Right cardiac atrium (tissue), 5 donors: ENCODE data around the gene HDGF. TPM values are rescaled to one million over a fixed set of nuclear protein-coding genes. Genes with fewer than 3 reads are reported as not detected.

Source experiments
- ATAC-seq, 2 donors: fragments of 200-7000 bp; cut with Tn5 transposase; one replicate each; pipeline versions ENCODE4 v1.8.0 to v1.9.1; 2020; ENCODE audit warnings: moderate library complexity in 2 of 2, mild to moderate bottlenecking in 1 of 2
- DNase-seq, 3 donors: peaks; one replicate each; pipeline ENCODE4 v3.0.0-alpha.2; 2020
- H3K27ac ChIP-seq: one replicate; pipeline ENCODE4 v1.5.1; 2013; ENCODE audit warnings: mild to moderate bottlenecking, low read length, control low read depth, moderate library complexity
- H3K27me3 ChIP-seq: one replicate; pipeline ENCODE4 v1.6.1; 2013; ENCODE audit not compliant: control insufficient read depth, insufficient read depth
- H3K4me1 ChIP-seq: one replicate; pipeline ENCODE4 v1.6.1; 2013; ENCODE audit warnings: low read length; ENCODE audit not compliant: control insufficient read depth, insufficient read depth
- H3K4me3 ChIP-seq: one replicate; pipeline ENCODE4 v1.5.1; 2013; ENCODE audit warnings: low read length, control low read depth
- H3K9me3 ChIP-seq: one replicate; pipeline ENCODE4 v1.6.1; 2013; ENCODE audit warnings: low read length; ENCODE audit not compliant: control insufficient read depth
- WGBS: extraction: QIAGEN DNeasy Blood & Tissue Kit; methylation state at CpG from one replicate; pipeline ENCODE4 v1.1.7; 2013; 5-methylcytosine and 5-hydroxymethylcytosine counted together
- intact Hi-C, 4 donors: fragments of 100-400 bp; cut with DNase I; formaldehyde crosslinking; loops; one replicate each; pipeline versions ENCODE4 v1.11.0 to v1.14.0; 2022 to 2023
- polyA plus RNA-seq: library from polyadenylated mRNA; stranded (reverse); fragments of 200-250 nt; gene quantifications from one replicate; pipeline ENCODE4 v1.2.3, GENCODE V29; 2013
- total RNA-seq, 4 donors: library from RNA; stranded (reverse); fragmentation: NEBNext Ultra II Directional; extraction: Animal tissue kit (Norgen Biotek cat#: 25700); gene quantifications; one replicate each; pipeline ENCODE4 v1.2.1, GENCODE V29; 2021
- donor health status: healthy with polysubstance abuse.
- donor health status: DM: no; HTN: yes; CAD: no.
- donor health status: DM: no; HTN: no; CAD: no.
- donor health status: DM: no; HTN: yes; CAD: no; lungs with severe emphysema.
- donor health status: DM: yes; HTN: yes; CAD: no.

The HDGF gene
- total and polyA plus RNA-seq, 5 donors: 124 to 171 (median 153) TPM

DNA sequence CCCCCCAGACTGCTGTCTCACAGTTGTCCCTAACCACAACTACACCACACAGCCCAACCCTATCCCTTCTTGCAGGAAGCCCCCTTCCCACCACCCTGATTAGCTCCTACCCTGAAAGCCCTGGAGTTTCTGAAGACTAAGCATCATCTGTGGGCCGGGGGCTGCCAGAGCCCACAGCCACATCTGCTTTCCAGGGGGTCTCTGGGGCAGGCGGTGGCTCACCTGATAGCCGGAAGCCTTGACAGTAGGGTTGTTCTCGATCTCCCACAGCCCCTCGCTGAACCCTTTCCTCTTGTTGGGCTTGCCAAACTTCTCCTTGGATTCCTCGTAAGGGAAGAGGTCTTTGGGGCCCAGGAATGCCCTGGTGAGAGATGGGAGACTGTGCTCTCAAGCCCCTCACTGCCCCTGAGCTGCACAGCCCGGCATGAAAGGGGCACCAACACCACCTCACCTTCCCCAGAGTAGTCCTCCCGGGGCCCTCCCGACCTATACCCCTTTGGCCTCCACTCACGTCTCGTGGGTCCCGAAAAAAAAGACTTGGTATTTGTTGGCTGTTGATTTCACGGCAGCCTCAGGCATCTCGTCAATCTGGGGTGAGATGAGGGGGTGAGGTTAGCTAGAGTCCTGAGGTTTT, 6.6 kb downstream of the HDGF start:
- Histone ChIP-seq H3K9me3 (no peaks in the 10 kb centered on the region), H3K27ac (no peak overlapping the region), H3K27me3 (no peaks in the 10 kb centered on the region), H3K4me1 (peaks cover 23% of the 10 kb centered on the region), H3K4me3 (no peak overlapping the region)
- DNase-seq (no peak), ATAC-seq (no peak)
- intact Hi-C loops: no loop called here
- WGBS: 76% methylated on average over 14 of the region's 14 CpGs

DNA sequence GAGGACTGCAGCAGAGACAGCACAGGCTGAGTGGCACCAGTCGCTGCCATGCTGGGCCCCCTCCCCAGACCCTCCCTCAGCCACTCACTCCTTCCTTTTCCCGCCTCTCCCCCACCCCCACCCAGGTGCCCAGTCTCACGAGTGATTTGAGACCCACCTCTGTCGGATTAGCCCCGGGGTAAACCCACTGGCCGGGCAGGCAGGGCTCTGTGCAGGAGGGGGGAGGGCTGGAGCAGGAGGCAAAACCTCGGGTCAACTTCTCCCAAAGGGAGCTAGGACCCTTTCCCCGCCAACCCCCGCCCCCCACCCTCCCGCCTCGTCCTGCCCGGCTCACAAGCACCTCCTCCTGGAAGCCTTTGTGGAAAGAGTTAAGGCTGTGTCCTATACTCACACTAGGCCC, 7.1 kb downstream of the HDGF start:
- Histone ChIP-seq H3K4me1 (peaks cover 20% of the 10 kb centered on the region), H3K9me3 (no peaks in the 10 kb centered on the region), H3K27ac (no peak overlapping the region), H3K27me3 (no peaks in the 10 kb centered on the region), H3K4me3 (no peak overlapping the region)
- ATAC-seq: no peak
- DNase-seq: no peak
- 69% methylated on average over 12 of the region's 12 CpGs for WGBS
- intact Hi-C loops: no loop called here

DNA sequence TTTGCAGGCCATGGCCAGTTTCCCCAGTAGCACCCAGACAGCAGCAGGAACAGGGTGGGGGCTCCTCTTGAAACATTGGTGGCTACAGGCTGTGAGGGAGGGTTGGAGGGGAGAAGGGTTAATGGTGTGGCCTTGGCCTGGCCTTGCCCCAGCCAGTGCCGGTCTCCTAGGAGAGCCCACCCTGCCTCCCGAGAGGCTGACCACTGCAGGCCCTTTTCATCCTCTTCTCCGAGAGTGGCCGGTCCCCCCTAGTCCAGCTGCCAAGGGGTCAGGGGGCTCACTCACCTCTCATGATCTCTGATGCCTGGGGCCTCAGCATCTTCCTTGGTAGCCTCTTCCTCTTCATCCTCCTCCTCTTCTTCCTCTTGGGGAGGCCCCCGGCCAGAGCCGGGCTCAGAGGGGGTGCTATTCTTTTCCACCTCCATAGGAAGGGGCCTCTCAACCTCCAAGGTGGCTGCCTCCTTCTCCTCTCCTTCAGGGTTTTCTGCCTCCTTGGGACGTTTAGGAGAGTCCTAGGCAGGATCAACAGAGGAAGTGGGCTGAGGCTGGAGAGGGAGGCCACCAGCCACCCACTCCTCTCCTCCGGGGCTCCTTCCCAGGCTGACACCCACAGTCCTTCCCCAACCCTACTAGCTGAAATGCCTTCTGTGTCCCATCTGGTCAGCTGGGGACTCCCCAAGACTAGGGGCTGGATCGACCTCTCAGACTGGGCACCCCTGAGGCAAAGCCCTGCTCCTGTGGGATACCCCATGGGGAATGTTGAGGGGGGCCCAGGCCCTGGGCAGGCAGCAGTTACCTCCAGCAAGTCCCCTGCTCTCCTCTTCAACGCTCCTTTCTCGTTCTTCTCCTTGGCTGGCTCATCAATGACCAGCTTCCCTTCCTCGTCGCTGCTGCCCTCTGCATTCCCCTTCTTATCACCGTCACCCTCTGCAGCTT, 7.8 kb downstream of the HDGF start:
- no peaks in the 10 kb centered on the region for H3K27me3 ChIP-seq
- intact Hi-C loops: no loop called here
- H3K4me1 ChIP-seq: peaks cover 16% of the 10 kb centered on the region
- no peak overlapping the region for H3K4me3 ChIP-seq
- peak overlapping the region; percentile 25 for H3K27ac ChIP-seq
- WGBS: 80% methylated on average over 14 of the region's 14 CpGs
- DNase-seq (no peak), ATAC-seq (no peak)
- no peaks in the 10 kb centered on the region for H3K9me3 ChIP-seq

DNA sequence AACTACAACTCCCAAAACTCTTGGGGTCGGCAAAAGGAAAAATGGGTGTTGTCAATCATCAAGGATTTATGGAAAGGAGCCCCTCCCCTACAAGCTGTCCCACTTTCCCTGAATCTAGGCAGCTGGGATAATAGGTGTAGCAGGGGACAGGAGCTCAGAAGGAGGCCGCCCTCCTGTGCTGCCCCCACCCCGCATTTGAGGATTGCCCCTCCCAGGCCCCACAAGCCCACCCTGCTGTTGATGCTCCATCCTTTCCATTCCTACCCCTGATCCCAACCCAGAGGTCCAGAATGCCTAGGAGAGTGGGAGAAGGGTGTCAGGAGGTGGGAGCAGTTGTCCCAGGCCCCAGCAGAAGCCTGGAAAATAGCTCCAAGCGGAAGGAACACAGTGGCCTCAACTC, 8.7 kb downstream of the HDGF start:
- H3K9me3 ChIP-seq: no peaks in the 10 kb centered on the region
- no peak for ATAC-seq
- DNase-seq: peak in 1 of 3 donors; percentile 13
- H3K4me1 ChIP-seq: peaks cover 10% of the 10 kb centered on the region
- H3K27me3 ChIP-seq: no peaks in the 10 kb centered on the region
- intact Hi-C loops: no loop called here
- 95% methylated on average over 4 of the region's 4 CpGs for WGBS
- no peak overlapping the region for H3K27ac ChIP-seq
- no peak overlapping the region for H3K4me3 ChIP-seq

DNA sequence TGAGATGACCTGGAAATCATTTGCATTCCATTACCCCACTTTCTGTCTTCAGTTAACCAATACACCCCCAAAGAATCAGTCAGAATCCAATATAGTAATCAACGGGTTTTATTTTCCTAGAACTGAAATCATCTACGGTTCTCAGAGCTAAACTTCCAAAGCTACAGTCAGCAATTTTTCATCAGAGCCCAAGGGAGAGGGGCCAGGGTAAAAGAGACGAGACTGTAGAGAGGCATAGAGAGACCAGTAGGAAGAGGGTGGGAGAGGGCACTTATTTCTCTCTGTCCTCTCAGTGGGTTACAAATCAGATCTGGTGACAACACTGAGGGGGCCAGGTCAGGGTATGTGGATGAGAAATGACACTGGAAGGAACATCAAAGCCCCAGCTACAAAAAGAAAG, 9.5 kb downstream of the HDGF start:
- intact Hi-C loops: no loop called here
- ATAC-seq (no peak), DNase-seq (peak in 1 of 3 donors; percentile 14)
- Histone ChIP-seq H3K4me3 (no peak overlapping the region), H3K9me3 (no peaks in the 10 kb centered on the region), H3K27ac (peak overlapping the region; percentile 25), H3K27me3 (no peaks in the 10 kb centered on the region), H3K4me1 (peaks cover 6% of the 10 kb centered on the region)
- WGBS: 81% methylated on average over 3 of the region's 3 CpGs

DNA sequence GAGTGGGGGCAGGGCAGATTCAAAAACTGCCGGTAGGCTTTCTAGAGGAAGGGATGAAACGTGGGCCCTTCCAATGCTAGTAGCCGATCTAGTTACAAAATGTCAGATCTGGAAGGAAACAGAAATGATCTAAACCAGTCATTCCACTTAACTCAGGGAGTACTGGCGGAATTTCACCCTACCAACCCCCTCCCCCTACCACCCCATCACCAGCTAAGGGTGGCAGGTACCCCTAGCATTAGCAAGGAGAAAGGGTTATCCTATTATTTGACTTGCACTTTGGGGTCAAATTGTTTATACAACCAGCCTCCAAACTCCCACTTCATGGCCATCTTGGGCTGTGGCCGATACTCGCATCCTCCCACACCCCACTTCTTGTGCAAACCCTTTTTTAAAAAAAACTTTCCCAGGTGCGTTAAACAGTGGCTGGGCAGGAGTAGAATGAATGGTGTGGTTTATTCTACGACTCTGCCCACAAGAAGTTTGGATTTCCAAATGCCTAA, 9.9 kb downstream of the HDGF start:
- ATAC-seq: peak in 1 of 2 donors; percentile 1
- peak overlapping the region; percentile 8 for H3K4me3 ChIP-seq
- 54% methylated on average over 8 of the region's 8 CpGs for WGBS
- peak overlapping the region; percentile 71 for H3K27ac ChIP-seq
- H3K4me1 ChIP-seq: peaks cover 6% of the 10 kb centered on the region
- no peaks in the 10 kb centered on the region for H3K9me3 ChIP-seq
- intact Hi-C loops: no loop called here
- H3K27me3 ChIP-seq: no peaks in the 10 kb centered on the region
- DNase-seq: no peak

DNA sequence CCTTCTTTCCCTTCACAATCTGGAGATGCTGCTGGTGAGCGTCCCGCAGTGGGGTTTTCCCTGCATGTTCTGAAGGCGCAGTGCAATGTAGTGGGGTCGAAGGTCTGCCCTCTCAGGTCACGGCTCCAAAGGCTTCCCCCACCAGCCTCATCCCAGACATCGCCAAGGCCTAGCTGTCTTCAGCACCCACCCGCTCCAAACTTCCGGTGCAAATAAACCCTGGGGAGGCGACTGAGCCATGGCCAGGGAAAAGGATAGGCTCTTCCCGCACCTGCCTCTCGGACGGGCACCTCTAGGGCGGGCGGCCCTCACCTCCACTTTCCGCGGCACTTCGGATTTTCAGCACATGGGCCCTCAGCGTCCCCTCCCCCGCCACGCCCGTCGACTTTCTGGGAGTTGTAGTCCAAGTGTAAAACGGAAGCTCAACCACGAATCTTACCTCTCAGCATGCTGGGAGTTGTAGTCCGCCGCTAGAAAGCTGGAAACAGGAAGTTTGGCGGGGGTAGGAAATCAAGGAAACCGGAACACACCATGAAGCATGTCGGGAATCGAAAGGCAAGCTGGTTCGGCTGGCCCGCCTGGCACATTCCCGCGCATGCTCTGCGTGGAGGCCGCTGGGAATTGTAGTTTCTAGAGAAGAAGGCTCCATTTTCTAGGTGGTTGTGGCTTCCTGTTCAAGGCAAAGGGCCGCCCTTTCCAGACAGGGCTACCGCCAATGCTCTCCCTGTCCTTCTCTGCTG, 10.6 kb downstream of the HDGF start, which contains the start of gene MRPL24:
Gene MRPL24, minus strand, starts transcription at position 348 of the 740 bp plus-strand sequence. CDS start 2,384 bp downstream, outside the sequence.
- no peaks in the 10 kb centered on the region for H3K9me3 ChIP-seq
- DNase-seq: peak; percentile 96 to 99 (median 98)
- intact Hi-C loops: no loop called here
- H3K27ac ChIP-seq: peak within 1 kb of the TSS; percentile 71
- WGBS: under 1% methylated on average over 38 of the region's 38 CpGs
- ATAC-seq: peak; percentile 94 to 95
- peaks cover 3% of the 10 kb centered on the region for H3K4me1 ChIP-seq
- H3K4me3 ChIP-seq: peak within 1 kb of the TSS; percentile 52
- no peaks in the 10 kb centered on the region for H3K27me3 ChIP-seq

DNA sequence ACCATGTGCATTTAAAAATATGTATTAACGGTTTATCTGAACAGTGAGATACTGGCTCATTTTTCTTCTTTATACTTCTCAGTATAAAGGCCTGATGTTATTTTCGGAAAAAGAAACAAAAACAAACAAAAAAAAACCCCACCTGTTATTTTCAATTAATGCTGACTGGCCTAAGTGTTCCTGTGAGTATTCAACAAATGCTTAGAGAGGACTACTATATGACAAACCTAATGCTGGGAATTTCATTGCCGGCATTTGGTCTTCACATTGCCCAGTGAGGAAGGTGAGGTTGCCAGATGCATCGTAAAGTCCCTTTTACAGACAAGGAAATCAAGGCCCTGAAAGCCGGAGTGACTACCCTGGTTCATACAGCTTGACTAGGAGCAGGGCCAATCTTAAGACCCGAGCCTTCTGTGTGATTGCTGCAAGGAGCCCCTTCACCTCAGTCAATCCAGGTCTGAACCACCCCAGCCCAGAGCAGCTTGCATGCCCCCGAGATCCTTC, 11.2 kb downstream of the HDGF start:
- DNase-seq (no peak), ATAC-seq (peak; percentile 3 to 7)
- H3K27me3 ChIP-seq: no peaks in the 10 kb centered on the region
- 25% methylated on average over 7 of the region's 7 CpGs for WGBS
- H3K27ac ChIP-seq: peak overlapping the region; percentile 34
- intact Hi-C loops: no loop called here
- H3K4me3 ChIP-seq: peak overlapping the region; percentile 52
- H3K4me1 ChIP-seq: no peaks in the 10 kb centered on the region
- H3K9me3 ChIP-seq: no peaks in the 10 kb centered on the region

DNA sequence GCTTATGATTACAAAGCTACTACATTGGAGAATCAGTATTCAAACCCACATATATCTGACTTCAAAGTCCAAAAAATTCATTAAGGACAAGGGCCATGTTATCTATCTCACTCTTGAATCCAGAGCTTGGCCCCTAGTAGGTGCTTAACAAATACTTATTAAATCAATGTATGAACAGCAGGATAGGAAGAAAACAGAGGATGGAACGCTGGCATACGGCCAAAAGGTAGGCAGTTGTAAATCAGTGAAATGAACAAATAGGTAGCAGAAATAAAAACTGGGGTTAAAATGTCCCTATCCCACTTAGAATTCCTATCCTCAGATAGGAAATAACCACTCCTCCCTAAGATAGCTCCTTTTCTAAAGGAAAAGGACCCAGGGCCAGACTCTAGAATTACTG, 12.6 kb downstream of the HDGF start:
- ATAC-seq: no peak
- Histone ChIP-seq H3K27ac (no peak overlapping the region), H3K9me3 (no peaks in the 10 kb centered on the region), H3K27me3 (no peaks in the 10 kb centered on the region), H3K4me1 (no peaks in the 10 kb centered on the region), H3K4me3 (no peak overlapping the region)
- intact Hi-C loops: no loop called here
- peak in 1 of 3 donors; percentile 4 for DNase-seq
- WGBS: 78% methylated on average over 2 of the region's 2 CpGs

DNA sequence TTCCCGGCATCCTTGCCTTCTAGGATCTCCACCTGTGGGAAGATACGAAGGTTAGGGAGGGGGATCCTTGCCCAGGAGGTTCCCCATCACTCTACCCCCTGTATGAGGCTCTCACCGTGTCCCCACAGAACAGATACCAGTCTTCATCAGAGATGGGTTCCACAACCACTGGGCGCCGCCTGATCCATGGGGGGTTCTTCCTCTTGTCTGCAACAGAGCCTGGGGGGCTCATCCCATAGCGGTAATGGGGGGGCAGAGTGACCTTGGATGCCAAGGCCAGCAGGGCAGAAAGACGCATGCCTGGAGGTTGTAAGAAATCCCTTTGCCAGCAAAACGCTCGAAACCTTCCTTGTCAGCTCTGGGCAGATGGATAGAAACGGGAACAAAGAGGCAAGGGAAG, 13.1 kb downstream of the HDGF start:
- DNase-seq (peak in 1 of 3 donors; percentile 39), ATAC-seq (no peak)
- no peaks in the 10 kb centered on the region for H3K27me3 ChIP-seq
- H3K4me1 ChIP-seq: no peaks in the 10 kb centered on the region
- intact Hi-C loops: no loop called here
- H3K4me3 ChIP-seq: no peak overlapping the region
- no peak overlapping the region for H3K27ac ChIP-seq
- 94% methylated on average over 10 of the region's 10 CpGs for WGBS
- H3K9me3 ChIP-seq: no peaks in the 10 kb centered on the region
